Mammary epithelial cell (primary cell): ENCODE data around the gene UBXN7.
"Not testable (repeated sequence)": the region's sequence is repeated elsewhere in the genome, so short reads cannot be mapped to it uniquely, and the experiment has no call there.

Experiments
- EZH2 ChIP-seq: IDR thresholded peaks from 2 replicates; pipeline ENCODE4 v1.6.1; 2012; ENCODE audit warnings: low read length, inconsistent platforms, borderline replicate concordance
- TF ChIP-seq, protein P1 (sequence below), 2 donors: IDR thresholded peaks in 1 of 2; conservative IDR thresholded peaks in 1 of 2; 2 replicates each; pipeline ENCODE4 v1.5.1; 2011 to 2012; ENCODE audit warnings: inconsistent platforms in 2 of 2, low read length in 2 of 2, mild to moderate bottlenecking in 2 of 2, control low read depth in 1 of 2, low read depth in 1 of 2; ENCODE audit not compliant: insufficient read depth in 1 of 2; ENCODE audit errors: extremely low read depth in 1 of 2

DNA sequence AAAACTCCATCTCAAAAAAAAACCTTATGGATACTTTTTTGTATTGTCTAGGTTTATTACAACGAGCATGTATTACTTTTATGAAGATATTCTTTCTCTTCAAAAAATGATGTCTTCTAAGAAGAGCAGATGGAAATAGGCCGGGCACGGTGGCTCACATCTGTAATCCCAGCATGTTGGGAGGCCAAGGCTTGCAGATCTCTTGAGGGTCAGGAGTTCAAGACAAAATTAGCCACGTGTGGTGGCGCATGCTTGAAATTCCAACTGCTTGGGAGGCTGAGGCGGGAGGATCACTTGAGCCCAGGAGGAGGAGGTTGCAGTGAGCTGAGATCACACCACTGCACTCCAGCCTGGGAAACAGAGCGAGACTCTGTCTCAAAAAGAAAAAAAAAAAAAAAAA is 118.1 kb downstream of the UBXN7 start:
- TF ChIP-seq, protein P1, sequence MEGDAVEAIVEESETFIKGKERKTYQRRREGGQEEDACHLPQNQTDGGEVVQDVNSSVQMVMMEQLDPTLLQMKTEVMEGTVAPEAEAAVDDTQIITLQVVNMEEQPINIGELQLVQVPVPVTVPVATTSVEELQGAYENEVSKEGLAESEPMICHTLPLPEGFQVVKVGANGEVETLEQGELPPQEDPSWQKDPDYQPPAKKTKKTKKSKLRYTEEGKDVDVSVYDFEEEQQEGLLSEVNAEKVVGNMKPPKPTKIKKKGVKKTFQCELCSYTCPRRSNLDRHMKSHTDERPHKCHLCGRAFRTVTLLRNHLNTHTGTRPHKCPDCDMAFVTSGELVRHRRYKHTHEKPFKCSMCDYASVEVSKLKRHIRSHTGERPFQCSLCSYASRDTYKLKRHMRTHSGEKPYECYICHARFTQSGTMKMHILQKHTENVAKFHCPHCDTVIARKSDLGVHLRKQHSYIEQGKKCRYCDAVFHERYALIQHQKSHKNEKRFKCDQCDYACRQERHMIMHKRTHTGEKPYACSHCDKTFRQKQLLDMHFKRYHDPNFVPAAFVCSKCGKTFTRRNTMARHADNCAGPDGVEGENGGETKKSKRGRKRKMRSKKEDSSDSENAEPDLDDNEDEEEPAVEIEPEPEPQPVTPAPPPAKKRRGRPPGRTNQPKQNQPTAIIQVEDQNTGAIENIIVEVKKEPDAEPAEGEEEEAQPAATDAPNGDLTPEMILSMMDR (conservative IDR thresholded peaks at IDR 0.05 in 1 of 2, IDR thresholded peaks at IDR 0.05 in 1 of 2; ENCODE audit: extremely low read depth in 1 of 2, insufficient read depth in 1 of 2, low read depth in 1 of 2, low read length in 2 of 2) = not testable (repeated sequence)
- TF ChIP-seq EZH2 = not testable (repeated sequence)
